Right cardiac atrium (tissue), 5 donors: ENCODE results near the gene LRRN2. TPM values are rescaled to one million over a fixed set of nuclear protein-coding genes. Genes with fewer than 3 reads are reported as not detected.
"Not testable (repeated sequence)": the region's sequence is repeated elsewhere in the genome, so short reads cannot be mapped to it uniquely, and the experiment has no call there.

Experiments
- ATAC-seq, 2 donors: fragments of 200-7000 bp; cut with Tn5 transposase; one replicate each; pipeline versions ENCODE4 v1.8.0 to v1.9.1; 2020; ENCODE audit warnings: moderate library complexity in 2 of 2, mild to moderate bottlenecking in 1 of 2
- DNase-seq, 3 donors: peaks; one replicate each; pipeline ENCODE4 v3.0.0-alpha.2; 2020
- H3K27ac ChIP-seq: one replicate; pipeline ENCODE4 v1.5.1; 2013; ENCODE audit warnings: mild to moderate bottlenecking, low read length, control low read depth, moderate library complexity
- H3K27me3 ChIP-seq: one replicate; pipeline ENCODE4 v1.6.1; 2013; ENCODE audit not compliant: control insufficient read depth, insufficient read depth
- H3K4me1 ChIP-seq: one replicate; pipeline ENCODE4 v1.6.1; 2013; ENCODE audit warnings: low read length; ENCODE audit not compliant: control insufficient read depth, insufficient read depth
- H3K4me3 ChIP-seq: one replicate; pipeline ENCODE4 v1.5.1; 2013; ENCODE audit warnings: low read length, control low read depth
- H3K9me3 ChIP-seq: one replicate; pipeline ENCODE4 v1.6.1; 2013; ENCODE audit warnings: low read length; ENCODE audit not compliant: control insufficient read depth
- WGBS: extraction: QIAGEN DNeasy Blood & Tissue Kit; methylation state at CpG from one replicate; pipeline ENCODE4 v1.1.7; 2013; 5-methylcytosine and 5-hydroxymethylcytosine counted together
- intact Hi-C, 4 donors: fragments of 100-400 bp; cut with DNase I; formaldehyde crosslinking; loops; one replicate each; pipeline versions ENCODE4 v1.11.0 to v1.14.0; 2022 to 2023
- polyA plus RNA-seq: library from polyadenylated mRNA; stranded (reverse); fragments of 200-250 nt; gene quantifications from one replicate; pipeline ENCODE4 v1.2.3, GENCODE V29; 2013
- total RNA-seq, 4 donors: library from RNA; stranded (reverse); fragmentation: NEBNext Ultra II Directional; extraction: Animal tissue kit (Norgen Biotek cat#: 25700); gene quantifications; one replicate each; pipeline ENCODE4 v1.2.1, GENCODE V29; 2021
- donor health status: healthy with polysubstance abuse.
- donor health status: DM: no; HTN: yes; CAD: no.
- donor health status: DM: no; HTN: no; CAD: no.
- donor health status: DM: no; HTN: yes; CAD: no; lungs with severe emphysema.
- donor health status: DM: yes; HTN: yes; CAD: no.

LRRN2 gene
- total and polyA plus RNA-seq, 5 donors, result 4.8 to 31.6 (median 21.4) TPM

GRCh38 chr1:204703268-204703664 lies 17.7 kb upstream of the LRRN2 start:
- Histone ChIP-seq H3K4me1 (no peaks in the 10 kb centered on the region), H3K9me3 (no peaks in the 10 kb centered on the region), H3K27ac (no peak overlapping the region), H3K4me3 (no peak overlapping the region), H3K27me3 (no peaks in the 10 kb centered on the region)
- intact Hi-C loops, result no loop called here
- 36% methylated on average over 5 of the region's 5 CpGs for WGBS
- no peak for DNase-seq
- ATAC-seq, result no peak

GRCh38 chr1:204702552-204703267 lies 17.2 kb upstream of the LRRN2 start:
- Histone ChIP-seq H3K27me3 (no peaks in the 10 kb centered on the region), H3K4me3 (no peak overlapping the region), H3K9me3 (no peaks in the 10 kb centered on the region), H3K27ac (no peak overlapping the region), H3K4me1 (no peaks in the 10 kb centered on the region)
- 68% methylated on average over 8 of the region's 8 CpGs for WGBS
- ATAC-seq (no peak), DNase-seq (no peak)
- intact Hi-C loops, result no loop called here

- Histone ChIP-seq H3K27me3 (no peaks in the 10 kb centered on the region), H3K4me1 (no peaks in the 10 kb centered on the region), H3K9me3 (no peaks in the 10 kb centered on the region), H3K27ac (no peak overlapping the region), H3K4me3 (no peak overlapping the region)
- no peak for DNase-seq
- intact Hi-C loops, result no loop called here
- 85% methylated on average over 3 of the region's 3 CpGs for WGBS
- no peak for ATAC-seq
Measured at GRCh38 chr1:204701229-204701628, 15.7 kb upstream of the LRRN2 start.

GRCh38 chr1:204697893-204698292 lies 12.4 kb upstream of the LRRN2 start:
- peak; percentile 53 to 54 for ATAC-seq
- no peak overlapping the region for H3K27ac ChIP-seq
- H3K27me3 ChIP-seq, result no peaks in the 10 kb centered on the region
- 62% methylated on average over 5 of the region's 5 CpGs for WGBS
- intact Hi-C loops, result no loop called here
- H3K4me3 ChIP-seq, result no peak overlapping the region
- no peak for DNase-seq
- H3K9me3 ChIP-seq, result no peaks in the 10 kb centered on the region
- no peaks in the 10 kb centered on the region for H3K4me1 ChIP-seq

- H3K4me1 ChIP-seq, result no peaks in the 10 kb centered on the region
- intact Hi-C loops, result no loop called here
- H3K4me3 ChIP-seq, result no peak overlapping the region
- ATAC-seq, result no peak
- no peak overlapping the region for H3K27ac ChIP-seq
- DNase-seq, result no peak
- 90% methylated on average over 17 of the region's 17 CpGs for WGBS
- H3K9me3 ChIP-seq, result no peaks in the 10 kb centered on the region
- H3K27me3 ChIP-seq, result no peaks in the 10 kb centered on the region
Measured at GRCh38 chr1:204696606-204697005, 11.1 kb upstream of the LRRN2 start.

GRCh38 chr1:204695692-204696091 lies 10.2 kb upstream of the LRRN2 start:
- DNase-seq (no peak), ATAC-seq (no peak)
- Histone ChIP-seq H3K9me3 (no peaks in the 10 kb centered on the region), H3K4me3 (no peak overlapping the region), H3K27me3 (no peaks in the 10 kb centered on the region), H3K4me1 (no peaks in the 10 kb centered on the region), H3K27ac (no peak overlapping the region)
- 79% methylated on average over 5 of the region's 5 CpGs for WGBS
- intact Hi-C loops, result no loop called here

GRCh38 chr1:204694145-204694544 lies 8.6 kb upstream of the LRRN2 start:
- no peak overlapping the region for H3K27ac ChIP-seq
- intact Hi-C loops, result no loop called here
- H3K27me3 ChIP-seq, result no peaks in the 10 kb centered on the region
- no peak overlapping the region for H3K4me3 ChIP-seq
- 72% methylated on average over 7 of the region's 7 CpGs for WGBS
- ATAC-seq (no peak), DNase-seq (no peak)
- H3K4me1 ChIP-seq, result no peaks in the 10 kb centered on the region
- H3K9me3 ChIP-seq, result no peaks in the 10 kb centered on the region

GRCh38 chr1:204692841-204693356 lies 7.4 kb upstream of the LRRN2 start:
- H3K9me3 ChIP-seq, result no peaks in the 10 kb centered on the region
- H3K27me3 ChIP-seq, result no peaks in the 10 kb centered on the region
- H3K4me1 ChIP-seq, result no peaks in the 10 kb centered on the region
- H3K27ac ChIP-seq, result no peak overlapping the region
- DNase-seq, result no peak
- intact Hi-C loops, result no loop called here
- ATAC-seq, result peak in 1 of 2 donors; percentile 21
- H3K4me3 ChIP-seq, result no peak overlapping the region
- WGBS, result 63% methylated on average over 7 of the region's 7 CpGs

GRCh38 chr1:204692325-204692840 lies 6.8 kb upstream of the LRRN2 start:
- no peak overlapping the region for H3K4me3 ChIP-seq
- WGBS, result 74% methylated on average over 1 of the region's 1 CpG
- DNase-seq (no peak), ATAC-seq (no peak)
- H3K27me3 ChIP-seq, result no peaks in the 10 kb centered on the region
- no peak overlapping the region for H3K27ac ChIP-seq
- intact Hi-C loops, result no loop called here
- H3K9me3 ChIP-seq, result no peaks in the 10 kb centered on the region
- no peaks in the 10 kb centered on the region for H3K4me1 ChIP-seq

- H3K27ac ChIP-seq, H3K27me3 ChIP-seq, H3K4me3 ChIP-seq, H3K9me3 ChIP-seq, intact Hi-C loops, ATAC-seq, DNase-seq, H3K4me1 ChIP-seq: not testable (repeated sequence)
- 80% methylated on average over 6 of the region's 6 CpGs for WGBS
Measured at GRCh38 chr1:204691328-204691730, 5.8 kb upstream of the LRRN2 start.

GRCh38 chr1:204688776-204689175 lies 3.2 kb upstream of the LRRN2 start:
- H3K4me3 ChIP-seq, result no peak overlapping the region
- H3K27ac ChIP-seq, result no peak overlapping the region
- intact Hi-C loops, result loop anchor here in 1 of 4 donors (10.0 kb wide), 1 partner anchor 46 kb away; no protein-coding TSS in a partner anchor
- DNase-seq (no peak), ATAC-seq (no peak)
- 85% methylated on average over 2 of the region's 2 CpGs for WGBS
- H3K9me3 ChIP-seq, result no peaks in the 10 kb centered on the region
- H3K27me3 ChIP-seq, result no peaks in the 10 kb centered on the region
- H3K4me1 ChIP-seq, result peaks cover 2% of the 10 kb centered on the region
